Endothelial cell of umbilical vein (primary cell): ENCODE measurements around the gene LDLRAD4. TPM values are rescaled to one million over a fixed set of nuclear protein-coding genes. Genes with fewer than 3 reads are reported as not detected.

ENCODE experiments used
- BruUV-seq: library from RNA; stranded (reverse); fragments of 400-500 nt; replicated peaks from 2 replicates; lab custom pipeline; 2021; lab: Mats Ljungman, UMichigan
- CTCF ChIA-PET: fragments of 300-600, 350-600 bp; sonication (Branson Sonifier 250); formaldehyde crosslinking; loops from one replicate; lab custom pipeline; 2021; ENCODE audit warnings: antibody characterized with exemption, inconsistent platforms; lab: Charles Lee
- POLR2A ChIA-PET: fragments of 300-600, 350-600 bp; sonication (Branson Sonifier 250); formaldehyde crosslinking; loops from one replicate; lab custom pipeline; 2021; ENCODE audit warnings: antibody characterized with exemption, inconsistent platforms; lab: Charles Lee
- DNase-seq: peaks from one replicate; pipeline ENCODE4 v3.0.0-alpha.2; 2011; ENCODE audit warnings: low read depth, low spot score
- FAIRE-seq: peaks from 2 replicates; lab custom pipeline; 2011; peaks lifted over from hg19 to GRCh38; lab: Jason Lieb, UNC
- H2AFZ ChIP-seq: 2 replicates; pipeline ENCODE4 v1.6.0; 2012; ENCODE audit warnings: low read depth, low read length, control low read depth, inconsistent platforms
- H3K27ac ChIP-seq: 2 replicates; pipeline ENCODE4 v1.5.1; 2011; ENCODE audit warnings: low read depth, mild to moderate bottlenecking, control low read depth, low read length, moderate library complexity; ENCODE audit not compliant: insufficient read depth
- H3K27me3 ChIP-seq, 2 experiments: 2 replicates each; pipeline versions ENCODE4 v1.6.0 to v1.6.1; 2011; ENCODE audit warnings: low read length in 2 of 2, mixed read lengths in 1 of 2; ENCODE audit not compliant: control insufficient read depth in 2 of 2, insufficient read depth in 2 of 2
- H3K36me3 ChIP-seq, 2 experiments: 2 replicates in 1 of 2; 3 replicates in 1 of 2; pipeline ENCODE4 v1.5.1; 2011; ENCODE audit warnings: low read length in 2 of 2, mild to moderate bottlenecking in 1 of 2, moderate library complexity in 1 of 2; ENCODE audit not compliant: control insufficient read depth in 2 of 2, insufficient read depth in 2 of 2; ENCODE audit errors: extremely low read depth in 1 of 2
- H3K4me1 ChIP-seq: 3 replicates; pipeline ENCODE4 v1.5.1; 2011; ENCODE audit warnings: mild to moderate bottlenecking, low read length; ENCODE audit not compliant: control insufficient read depth, insufficient read depth; ENCODE audit errors: extremely low read depth
- H3K4me2 ChIP-seq: 2 replicates; pipeline ENCODE4 v1.6.1; 2011; ENCODE audit warnings: low read length, control low read depth, mixed read lengths; ENCODE audit not compliant: insufficient read depth
- H3K4me3 ChIP-seq, 3 experiments: fragments of 200-600 bp in 1 of 3; sonication (generic), shearing (Covaris generic) in 1 of 3; replicated peaks in 1 of 3; 2 replicates each; pipeline ENCODE4 v1.5.1; 2011 to 2016; ENCODE audit warnings: control low read depth in 3 of 3, low read length in 3 of 3, mild to moderate bottlenecking in 2 of 3, inconsistent platforms in 1 of 3, low read depth in 1 of 3, moderate library complexity in 1 of 3; ENCODE audit not compliant: insufficient read depth in 1 of 3
- H3K79me2 ChIP-seq: 2 replicates; pipeline ENCODE4 v1.6.0; 2012; ENCODE audit warnings: low read length, inconsistent platforms; ENCODE audit not compliant: control insufficient read depth, insufficient read depth
- H3K9ac ChIP-seq: replicated peaks from 2 replicates; pipeline ENCODE3; 2011; ENCODE audit warnings: low read length, control low read depth; ENCODE audit not compliant: insufficient read depth; ENCODE audit errors: extremely low read depth
- H3K9me1 ChIP-seq: replicated peaks from 3 replicates; pipeline ENCODE4 v1.6.0; 2011; ENCODE audit warnings: mild to moderate bottlenecking, low read length; ENCODE audit not compliant: control insufficient read depth, insufficient read depth; ENCODE audit errors: extremely low read depth
- H3K9me3 ChIP-seq: replicated peaks from 2 replicates; pipeline ENCODE4 v1.5.1; 2012; ENCODE audit warnings: low read length, inconsistent platforms; ENCODE audit not compliant: control insufficient read depth, insufficient read depth
- H4K20me1 ChIP-seq: replicated peaks from 2 replicates; pipeline ENCODE3; 2011; ENCODE audit warnings: mild to moderate bottlenecking, low read length; ENCODE audit not compliant: control insufficient read depth, insufficient read depth; ENCODE audit errors: extremely low read depth
- CTCF ChIP-seq, 2 donors: IDR thresholded peaks; 1 replicate in 1 of 2; 2 replicates in 1 of 2; pipeline ENCODE4 v1.5.1; 2011; ENCODE audit warnings: low read length in 2 of 2, mild to moderate bottlenecking in 2 of 2, moderate library complexity in 2 of 2, control low read depth in 1 of 2, inconsistent platforms in 1 of 2, low read depth in 1 of 2; ENCODE audit not compliant: insufficient read depth in 1 of 2; ENCODE audit errors: extremely low read depth in 1 of 2
- EZH2 ChIP-seq: IDR thresholded peaks from 2 replicates; pipeline ENCODE4 v1.6.1; 2012; ENCODE audit warnings: borderline replicate concordance, low read depth, mild to moderate bottlenecking, moderate library complexity, low read length, inconsistent platforms; ENCODE audit not compliant: severe bottlenecking
- FOS ChIP-seq: IDR thresholded peaks from 2 replicates; pipeline ENCODE4 v1.6.1; 2011; ENCODE audit warnings: mild to moderate bottlenecking, low read length, moderate library complexity, borderline replicate concordance; ENCODE audit not compliant: insufficient read depth
- GATA2 ChIP-seq: IDR thresholded peaks from 2 replicates; pipeline ENCODE4 v1.7.0; 2011; ENCODE audit warnings: low read depth, mild to moderate bottlenecking, moderate library complexity, mixed read lengths, low read length; ENCODE audit not compliant: insufficient read length, insufficient read depth
- JUN ChIP-seq: IDR thresholded peaks from 2 replicates; pipeline ENCODE4 v1.6.1; 2011; ENCODE audit warnings: borderline replicate concordance, low read depth; ENCODE audit not compliant: insufficient read length, insufficient read depth
- MAX ChIP-seq: IDR thresholded peaks from 2 replicates; pipeline ENCODE4 v1.6.1; 2011; ENCODE audit not compliant: insufficient read depth, insufficient read length
- MYC ChIP-seq: IDR thresholded peaks from one replicate; pipeline ENCODE4 v1.6.1; 2011; ENCODE audit warnings: mild to moderate bottlenecking, low read depth, low read length
- POLR2A ChIP-seq: IDR thresholded peaks from 2 replicates; pipeline ENCODE4 v1.6.1; 2012; ENCODE audit warnings: low read depth, mild to moderate bottlenecking, control low read depth, low read length
- POLR2AphosphoS5 ChIP-seq: IDR thresholded peaks from 2 replicates; pipeline ENCODE4 v1.6.1; 2012; ENCODE audit warnings: low read depth, mild to moderate bottlenecking, control low read depth, low read length, moderate library complexity; ENCODE audit not compliant: insufficient read depth
- dilution Hi-C: fragments of 300-500 bp; cut with MboI; formaldehyde crosslinking; loops from one replicate; pipeline ENCODE4 v1.15.0; 2019; ENCODE audit warnings: low sequenced_read_pairs; ENCODE audit not compliant: extremely low pct_ligation_motif_present
- intact Hi-C: fragments of 100-400 bp; cut with micrococcal nuclease; formaldehyde crosslinking; loops from one replicate; pipeline ENCODE4 v1.10.0; 2022
- polyA plus RNA-seq, 4 experiments: library from polyadenylated mRNA; depleted of rRNA in 3 of 4; stranded (reverse) in 3 of 4; unstranded in 1 of 4; fragments of >200 nt; gene quantifications; 2 replicates each; pipeline versions ENCODE4 v1.2.1 to v1.2.3, GENCODE V29; 2011 to 2012; ENCODE audit warnings: missing spikeins in 1 of 4
- total RNA-seq: library from RNA; stranded (reverse); gene quantifications from 2 replicates; pipeline ENCODE4 v1.2.3, GENCODE V29; 2021

The LDLRAD4 gene
- total and polyA plus RNA-seq, 2 donors (not counting 3 experiments of a cell fraction or from before 2014, with no cell fraction given): 5.2 to 6.5 TPM

- Histone ChIP-seq H3K36me3 (no peaks in the 10 kb centered on the region), H4K20me1 (no peaks in the 10 kb centered on the region), H3K9me3 (no peaks in the 10 kb centered on the region), H2AFZ (no peak overlapping the region), H3K4me2 (peak overlapping the region; percentile 80), H3K4me3 (no peak overlapping the region), H3K27ac (peak overlapping the region; percentile 94), H3K9me1 (no peaks in the 10 kb centered on the region), H3K79me2 (no peaks in the 10 kb centered on the region), H3K27me3 (no peaks in the 10 kb centered on the region), H3K9ac (peak overlapping the region; percentile 90), H3K4me1 (peaks cover 31% of the 10 kb centered on the region)
- no TSS peak for BruUV-seq
- dilution Hi-C loops: no loop called here
- DNase-seq (no peak), FAIRE-seq (no peak)
- ChIA-PET CTCF (interaction anchor here (0.9 to 1.7 kb wide), 5 partner anchors 8 to 165 kb away, joined by 3 to 5 read pairs (median 3); no protein-coding TSS in a partner anchor), POLR2A (no interaction called here)
- TF ChIP-seq POLR2AphosphoS5 (no peak), EZH2 (no peak), GATA2 (no peak), FOS (no peak), POLR2A (no peak), CTCF (IDR thresholded peaks at IDR 0.05; ENCODE audit: extremely low read depth in 1 of 2, insufficient read depth in 1 of 2, low read depth in 1 of 2, low read length in 2 of 2) (no peak), JUN (no peak), MAX (no peak), MYC (no peak)
- intact Hi-C loops: loop anchor here (2.0 to 5.0 kb wide), 2 partner anchors 151 to 419 kb away; no protein-coding TSS in a partner anchor
These were observed 162.8 kb downstream of the LDLRAD4 start for GRCh38 chr18:13381331-13381730.
